Neural cell (in vitro differentiated cells): ENCODE data around the gene ISG20L2.

Experiments
- SMC3 ChIP-seq: fragments of 450-650 bp; conservative IDR thresholded peaks from 2 replicates; pipeline ENCODE4 v1.6.1; 2014; ENCODE audit warnings: antibody characterized with exemption, mild to moderate bottlenecking, moderate library complexity; ENCODE audit not compliant: poor library complexity
- TF ChIP-seq, protein P1 (sequence below): fragments of 450-650 bp; IDR thresholded peaks from 2 replicates; pipeline ENCODE4 v1.5.1; 2014; ENCODE audit warnings: antibody characterized with exemption, mild to moderate bottlenecking, moderate library complexity; ENCODE audit not compliant: poor library complexity, severe bottlenecking

DNA sequence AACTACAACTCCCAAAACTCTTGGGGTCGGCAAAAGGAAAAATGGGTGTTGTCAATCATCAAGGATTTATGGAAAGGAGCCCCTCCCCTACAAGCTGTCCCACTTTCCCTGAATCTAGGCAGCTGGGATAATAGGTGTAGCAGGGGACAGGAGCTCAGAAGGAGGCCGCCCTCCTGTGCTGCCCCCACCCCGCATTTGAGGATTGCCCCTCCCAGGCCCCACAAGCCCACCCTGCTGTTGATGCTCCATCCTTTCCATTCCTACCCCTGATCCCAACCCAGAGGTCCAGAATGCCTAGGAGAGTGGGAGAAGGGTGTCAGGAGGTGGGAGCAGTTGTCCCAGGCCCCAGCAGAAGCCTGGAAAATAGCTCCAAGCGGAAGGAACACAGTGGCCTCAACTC lies 14.2 kb upstream of the ISG20L2 start:
- TF ChIP-seq, protein P1, sequence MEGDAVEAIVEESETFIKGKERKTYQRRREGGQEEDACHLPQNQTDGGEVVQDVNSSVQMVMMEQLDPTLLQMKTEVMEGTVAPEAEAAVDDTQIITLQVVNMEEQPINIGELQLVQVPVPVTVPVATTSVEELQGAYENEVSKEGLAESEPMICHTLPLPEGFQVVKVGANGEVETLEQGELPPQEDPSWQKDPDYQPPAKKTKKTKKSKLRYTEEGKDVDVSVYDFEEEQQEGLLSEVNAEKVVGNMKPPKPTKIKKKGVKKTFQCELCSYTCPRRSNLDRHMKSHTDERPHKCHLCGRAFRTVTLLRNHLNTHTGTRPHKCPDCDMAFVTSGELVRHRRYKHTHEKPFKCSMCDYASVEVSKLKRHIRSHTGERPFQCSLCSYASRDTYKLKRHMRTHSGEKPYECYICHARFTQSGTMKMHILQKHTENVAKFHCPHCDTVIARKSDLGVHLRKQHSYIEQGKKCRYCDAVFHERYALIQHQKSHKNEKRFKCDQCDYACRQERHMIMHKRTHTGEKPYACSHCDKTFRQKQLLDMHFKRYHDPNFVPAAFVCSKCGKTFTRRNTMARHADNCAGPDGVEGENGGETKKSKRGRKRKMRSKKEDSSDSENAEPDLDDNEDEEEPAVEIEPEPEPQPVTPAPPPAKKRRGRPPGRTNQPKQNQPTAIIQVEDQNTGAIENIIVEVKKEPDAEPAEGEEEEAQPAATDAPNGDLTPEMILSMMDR, result no peak
- no peak for TF ChIP-seq SMC3
